ENCODE measurements around the gene PBX3. TPM values are rescaled to one million over a fixed set of nuclear protein-coding genes. Genes with fewer than 3 reads are reported as not detected.

PBX3 gene
- total RNA-seq, 1 experiment from 2014 or later = 46.0 TPM

DNA sequence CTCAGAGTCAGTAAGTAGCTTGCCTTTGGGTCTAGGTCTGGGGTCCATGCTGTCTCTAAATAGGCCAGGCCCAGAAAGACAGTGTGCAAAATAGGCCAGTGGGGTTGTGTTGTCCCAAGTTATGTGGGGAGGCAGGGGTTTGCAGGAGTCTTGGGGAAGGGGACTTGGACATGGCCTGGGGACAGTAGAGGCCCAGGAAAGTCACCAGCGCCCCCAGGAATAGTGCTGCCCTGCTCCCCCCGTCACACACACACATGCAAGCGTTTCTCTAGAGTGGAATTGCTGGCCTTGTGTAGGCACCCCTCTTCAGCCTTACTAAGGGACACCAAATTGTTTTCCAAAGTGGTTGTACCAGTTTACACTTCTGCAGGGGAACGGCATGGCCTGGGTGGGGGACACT, 227.5 kb downstream of the PBX3 start:
- no peak overlapping the region for H4K8ac ChIP-seq (replicated peaks; ENCODE audit: insufficient read length, low read depth, low read length)
- no peak overlapping the region for H3K4ac ChIP-seq (ENCODE audit: low read depth, low read length)
- H3K23ac ChIP-seq (ENCODE audit: insufficient read length, low read depth, low read length) = no peak overlapping the region
- H3K79me1 ChIP-seq (ENCODE audit: insufficient read depth, low read depth, low read length, poor library complexity, severe bottlenecking) = no peaks in the 10 kb centered on the region
- H3K27me3 ChIP-seq (ENCODE audit: insufficient read depth, low read length) = no peaks in the 10 kb centered on the region
- H2BK12ac ChIP-seq (ENCODE audit: insufficient read length, low read depth, low read length) = no peak overlapping the region
- H4K91ac ChIP-seq (ENCODE audit: insufficient read length, low read depth, low read length) = no peak overlapping the region
- H3K56ac ChIP-seq (ENCODE audit: insufficient read length, low read depth, low read length) = no peak overlapping the region
- Mint-ChIP-seq H3K36me3 (ENCODE audit: insufficient read depth in 1 of 3, low read depth in 3 of 3) (peaks cover 5 to 15% (median 7%) of the 10 kb centered on the region in 3 experiments), H3K4me3 (no peak overlapping the region), H3K9me3 (peaks cover 26 to 27% of the 10 kb centered on the region in 2 experiments), H3K27me3 (ENCODE audit: low read depth) (no peaks in the 10 kb centered on the region; the same call in 1 of the 2 replicates), H3K27ac (no peak overlapping the region), H3K4me1 (no peaks in the 10 kb centered on the region)
- no peaks in the 10 kb centered on the region for H3K79me2 ChIP-seq (ENCODE audit: insufficient read depth, low read length)
- H3K14ac ChIP-seq (ENCODE audit: insufficient read depth, low read length) = no peak overlapping the region
- no peak overlapping the region for H2BK120ac ChIP-seq (ENCODE audit: low read depth, low read length, poor library complexity, severe bottlenecking)
- no peak overlapping the region for H2AFZ ChIP-seq (ENCODE audit: low read length)
- no peaks in the 10 kb centered on the region for H3K23me2 ChIP-seq (ENCODE audit: insufficient read length, low read depth, low read length, poor library complexity, severe bottlenecking)
- H3K4me2 ChIP-seq (ENCODE audit: insufficient read depth, insufficient read length, low read length) = no peak overlapping the region
- H2AK5ac ChIP-seq (ENCODE audit: insufficient read length, low read length) = no peak overlapping the region
- H2BK5ac ChIP-seq (ENCODE audit: insufficient read length, low read length) = no peak overlapping the region
- TF ChIP-seq, protein P1, sequence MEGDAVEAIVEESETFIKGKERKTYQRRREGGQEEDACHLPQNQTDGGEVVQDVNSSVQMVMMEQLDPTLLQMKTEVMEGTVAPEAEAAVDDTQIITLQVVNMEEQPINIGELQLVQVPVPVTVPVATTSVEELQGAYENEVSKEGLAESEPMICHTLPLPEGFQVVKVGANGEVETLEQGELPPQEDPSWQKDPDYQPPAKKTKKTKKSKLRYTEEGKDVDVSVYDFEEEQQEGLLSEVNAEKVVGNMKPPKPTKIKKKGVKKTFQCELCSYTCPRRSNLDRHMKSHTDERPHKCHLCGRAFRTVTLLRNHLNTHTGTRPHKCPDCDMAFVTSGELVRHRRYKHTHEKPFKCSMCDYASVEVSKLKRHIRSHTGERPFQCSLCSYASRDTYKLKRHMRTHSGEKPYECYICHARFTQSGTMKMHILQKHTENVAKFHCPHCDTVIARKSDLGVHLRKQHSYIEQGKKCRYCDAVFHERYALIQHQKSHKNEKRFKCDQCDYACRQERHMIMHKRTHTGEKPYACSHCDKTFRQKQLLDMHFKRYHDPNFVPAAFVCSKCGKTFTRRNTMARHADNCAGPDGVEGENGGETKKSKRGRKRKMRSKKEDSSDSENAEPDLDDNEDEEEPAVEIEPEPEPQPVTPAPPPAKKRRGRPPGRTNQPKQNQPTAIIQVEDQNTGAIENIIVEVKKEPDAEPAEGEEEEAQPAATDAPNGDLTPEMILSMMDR (conservative IDR thresholded peaks at IDR 0.05) = no peak
- H2BK15ac ChIP-seq (ENCODE audit: low read depth, low read length) = no peak overlapping the region
- H4K20me1 ChIP-seq (ENCODE audit: control insufficient read depth, insufficient read depth, insufficient read length) = no peaks in the 10 kb centered on the region
- no CpG with 5 or more reads among the region's 4 CpGs for WGBS (ENCODE audit: extremely low coverage, insufficient read length, low lambda C conversion rate)
- no peaks in the 10 kb centered on the region for H3K9me3 ChIP-seq (ENCODE audit: control insufficient read depth, low read depth, low read length)
- no peak for DNase-seq
- no peak overlapping the region for H3K18ac ChIP-seq (ENCODE audit: insufficient read length, low read depth, low read length)
- H3K9ac ChIP-seq (ENCODE audit: extremely low read depth, insufficient read length, low read length) = no peak overlapping the region
- H3K4me1 ChIP-seq (ENCODE audit: insufficient read depth, low read length) = no peaks in the 10 kb centered on the region
- no peak overlapping the region for H4K5ac ChIP-seq (ENCODE audit: insufficient read length, low read depth, low read length)
- no peak overlapping the region for H3K27ac ChIP-seq (ENCODE audit: insufficient read length, low read depth, low read length)
- no peak overlapping the region for H2BK20ac ChIP-seq (ENCODE audit: low read depth, low read length, poor library complexity, severe bottlenecking)
- no peak overlapping the region for H3T11ph ChIP-seq (ENCODE audit: low read length)
